Measurements from ENCODE around the gene TSC22D2. TPM values are rescaled to one million over a fixed set of nuclear protein-coding genes. Genes with fewer than 3 reads are reported as not detected.

Gene TSC22D2
- total and polyA plus RNA-seq, 2 of the 4 experiments (the other 2 are of a cell fraction), result 12.2 to 20.5 TPM

- Histone ChIP-seq H2AK5ac (ENCODE audit: low read depth, low read length) (no peak overlapping the region), H3K4me2 (ENCODE audit: low read depth, low read length) (no peak overlapping the region), H3K27ac (ENCODE audit: insufficient read depth, low read length) (no peak overlapping the region), H3K4me1 (ENCODE audit: control insufficient read depth, insufficient read depth, low read length) (no peaks in the 10 kb centered on the region), H3K9me1 (ENCODE audit: insufficient read depth, low read length) (no peaks in the 10 kb centered on the region), H3K36me3 (ENCODE audit: control insufficient read depth, insufficient read depth, low read length) (no peaks in the 10 kb centered on the region), H2BK15ac (ENCODE audit: low read depth, low read length) (no peak overlapping the region), H2AFZ (replicated peaks; ENCODE audit: low read length, poor library complexity) (no peak overlapping the region), H3K79me1 (ENCODE audit: low read depth in 1 of 2, low read length in 2 of 2) (no peaks in the 10 kb centered on the region; a peak in 1 of 4 replicates), H3K9ac (ENCODE audit: low read depth, low read length) (no peak overlapping the region), H3K4me3 (ENCODE audit: insufficient read depth, low read depth, low read length) (no peak overlapping the region), H2BK20ac (ENCODE audit: low read depth, low read length) (no peak overlapping the region), H4K5ac (ENCODE audit: low read depth, low read length) (no peak overlapping the region), H2BK5ac (ENCODE audit: low read depth, low read length, poor library complexity, severe bottlenecking) (no peak overlapping the region), H3K23ac (ENCODE audit: low read depth, low read length) (no peak overlapping the region), H2AK9ac (replicated peaks; ENCODE audit: low read depth, low read length, poor library complexity) (no peak overlapping the region), H4K20me1 (ENCODE audit: insufficient read depth, low read length) (no peaks in the 10 kb centered on the region), H4K91ac (ENCODE audit: insufficient read depth, low read depth, low read length) (no peak overlapping the region), H3K9me3 (ENCODE audit: control insufficient read depth, insufficient read depth, low read length) (peaks cover 3% of the 10 kb centered on the region; the same call in 1 of the 2 replicates), H2BK120ac (ENCODE audit: low read depth, low read length) (no peak overlapping the region), H3K18ac (ENCODE audit: low read depth, low read length) (no peak overlapping the region), H3K14ac (replicated peaks; ENCODE audit: low read depth, low read length) (no peak overlapping the region), H3K56ac (ENCODE audit: extremely low read depth, insufficient read depth, low read length) (no peak overlapping the region), H4K8ac (ENCODE audit: low read depth in 2 of 2, low read length in 2 of 2) (no peak overlapping the region), H3K4ac (ENCODE audit: low read depth, low read length) (no peak overlapping the region), H3K27me3 (ENCODE audit: control insufficient read depth, insufficient read depth, low read length) (no peaks in the 10 kb centered on the region)
- in situ Hi-C loops (cut with MboI; ENCODE audit: low sequenced_read_pairs) (no loop called here), dilution Hi-C loops (cut with HindIII; ENCODE audit: low sequenced_read_pairs, unreplicated experiment) (no loop called here), intact Hi-C loops (cut with micrococcal nuclease) (no loop called here)
- ChIA-PET POLR2A (ENCODE audit: unreplicated experiment) (no interaction called here), CTCF (interaction anchor here (0.5 to 0.7 kb wide), 3 partner anchors 18 to 519 kb away, joined by 3 to 4 read pairs (median 3); no protein-coding TSS in a partner anchor)
- ATAC-seq (ENCODE audit: low read depth), result no peak
- no peak for TF ChIP-seq RFX5 (IDR thresholded peaks at IDR 0.05; ENCODE audit: low read depth, low read length)
- TF ChIP-seq NFE2L2 (IDR thresholded peaks at IDR 0.05; ENCODE audit: low read depth, low read length), result no peak
- TF ChIP-seq RCOR1 (IDR thresholded peaks at IDR 0.05; ENCODE audit: insufficient replicate concordance, low read length), result no peak
- no peak for TF ChIP-seq ELK1 (IDR thresholded peaks at IDR 0.05; ENCODE audit: borderline replicate concordance, low read depth, low read length)
- no TSS peak for BruUV-seq (replicated peaks)
- no CpG with 5 or more reads among the region's 2 CpGs for whole genome bisulfite sequencing, 2 experiments (ENCODE audit: extremely low coverage in 2 of 2, insufficient read length in 1 of 2)
- DNase-seq, result no peak
These were observed 80.8 kb downstream of the TSC22D2 start for GRCh38 chr3:150488867-150489266.
